Activated naive CD8-positive, alpha-beta T cell treated with anti-CD3 and anti-CD28 coated beads, Interleukin-2, amount 10 ng/mL, durations not matched to agents 7 days and 5 days (primary cell): Measurements from ENCODE around the gene SMIM35. TPM values are rescaled to one million over a fixed set of nuclear protein-coding genes. Genes with fewer than 3 reads are reported as not detected.

Experiments
- ATAC-seq: fragments of 150-1000 bp; cut with Tn5 transposase; one replicate; pipeline ENCODE4 v1.10.0; 2021; ENCODE audit warnings: low read depth, moderate library complexity
- POLR2A ChIA-PET: fragments of 350-600 bp; sonication (Branson Sonifier 250); formaldehyde crosslinking; loops from one replicate; lab custom pipeline; 2021; ENCODE audit warnings: antibody characterized with exemption; lab: Charles Lee
- DNase-seq: peaks from one replicate; pipeline ENCODE4 v3.0.0; 2021
- H3K27ac Mint-ChIP-seq: one replicate; pipeline ENCODE4 v1.8.0; 2022; ENCODE audit warnings: mild to moderate bottlenecking, mixed read lengths
- H3K27me3 Mint-ChIP-seq: one replicate; pipeline ENCODE4 v1.8.0; 2022; ENCODE audit warnings: mild to moderate bottlenecking, moderate library complexity, mixed read lengths
- H3K36me3 Mint-ChIP-seq: one replicate; pipeline ENCODE4 v1.8.0; 2021; ENCODE audit warnings: mild to moderate bottlenecking, mixed read lengths
- H3K4me1 Mint-ChIP-seq: one replicate; pipeline ENCODE4 v1.8.0; 2021; ENCODE audit warnings: mixed read lengths
- H3K4me3 Mint-ChIP-seq: one replicate; pipeline ENCODE4 v1.8.0; 2022; ENCODE audit warnings: mild to moderate bottlenecking, moderate library complexity, mixed read lengths
- H3K9me3 Mint-ChIP-seq: one replicate; pipeline ENCODE4 v1.8.0; 2021; ENCODE audit warnings: mixed read lengths
- total RNA-seq, 2 experiments: library from RNA; stranded (reverse); gene quantifications; one replicate each; pipeline ENCODE4 v1.2.3, GENCODE V29; 2021

Gene SMIM35
- total RNA-seq, result 1 to 10 TPM; 3.0 to 3.1 TPM

- Mint-ChIP-seq H3K36me3 (peaks cover 4% of the 10 kb centered on the region), H3K4me3 (no peak within 1 kb of the TSS), H3K27me3 (peaks cover 6% of the 10 kb centered on the region), H3K9me3 (peaks cover 14% of the 10 kb centered on the region), H3K27ac (no peak within 1 kb of the TSS), H3K4me1 (peaks cover 3% of the 10 kb centered on the region)
- POLR2A ChIA-PET, result interaction anchor here (0.5 kb wide), 1 partner anchor 25 kb away, joined by 5 read pairs; no protein-coding TSS in a partner anchor
- DNase-seq, result no peak
- no peak for ATAC-seq
These were observed at the start of gene SMIM35 for GRCh38 chr11:118086913-118087768. SMIM35 (minus strand) TSS chr11:118086963; CDS start chr11:118086757, 206 bp downstream.

DNA sequence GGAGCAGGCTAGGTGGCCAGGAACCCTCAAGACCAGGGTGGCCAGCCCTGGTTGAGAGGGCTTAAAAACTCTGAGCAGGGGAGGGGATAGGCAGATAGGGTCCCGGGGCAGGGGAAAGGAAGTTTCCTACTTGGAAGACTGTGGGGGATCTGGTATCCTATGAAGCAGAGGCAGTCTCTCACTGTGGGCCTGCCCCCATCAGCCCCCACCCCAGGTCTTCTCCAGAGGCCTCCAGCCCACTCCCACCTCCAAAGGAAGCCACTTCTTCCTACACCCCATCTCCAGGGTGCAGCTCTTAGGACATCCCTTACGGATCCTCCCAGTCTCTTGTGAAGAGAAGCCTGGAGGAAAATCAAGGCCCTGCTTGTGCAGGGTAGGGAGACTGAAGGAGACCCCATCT is 49.6 kb upstream of the SMIM35 start:
- Mint-ChIP-seq H3K36me3 (no peaks in the 10 kb centered on the region), H3K27ac (no peak overlapping the region), H3K9me3 (no peaks in the 10 kb centered on the region), H3K4me1 (no peaks in the 10 kb centered on the region), H3K4me3 (no peak overlapping the region), H3K27me3 (peaks cover 29% of the 10 kb centered on the region)
- no peak for ATAC-seq
- DNase-seq, result no peak
- POLR2A ChIA-PET, result no interaction called here

- no peak for ATAC-seq
- Mint-ChIP-seq H3K4me3 (no peak overlapping the region), H3K27ac (no peak overlapping the region), H3K9me3 (no peaks in the 10 kb centered on the region), H3K36me3 (no peaks in the 10 kb centered on the region), H3K27me3 (peaks cover 28% of the 10 kb centered on the region), H3K4me1 (no peaks in the 10 kb centered on the region)
- POLR2A ChIA-PET, result no interaction called here
- no peak for DNase-seq
These were observed 49.0 kb upstream of the SMIM35 start for GRCh38 chr11:118135796-118136165.

- Mint-ChIP-seq H3K36me3 (no peaks in the 10 kb centered on the region), H3K9me3 (no peaks in the 10 kb centered on the region), H3K4me1 (no peaks in the 10 kb centered on the region), H3K4me3 (no peak overlapping the region), H3K27me3 (peaks cover 23% of the 10 kb centered on the region), H3K27ac (no peak overlapping the region)
- POLR2A ChIA-PET, result no interaction called here
- ATAC-seq, result no peak
- DNase-seq, result no peak
These were observed 48.5 kb upstream of the SMIM35 start for GRCh38 chr11:118135051-118135795.

- Mint-ChIP-seq H3K4me1 (peaks cover 2% of the 10 kb centered on the region), H3K9me3 (no peaks in the 10 kb centered on the region), H3K4me3 (no peak overlapping the region), H3K27ac (no peak overlapping the region), H3K27me3 (peaks cover 25% of the 10 kb centered on the region), H3K36me3 (no peaks in the 10 kb centered on the region)
- DNase-seq (no peak), ATAC-seq (no peak)
- POLR2A ChIA-PET, result no interaction called here
These were observed 47.1 kb upstream of the SMIM35 start for GRCh38 chr11:118133816-118134215.

DNA sequence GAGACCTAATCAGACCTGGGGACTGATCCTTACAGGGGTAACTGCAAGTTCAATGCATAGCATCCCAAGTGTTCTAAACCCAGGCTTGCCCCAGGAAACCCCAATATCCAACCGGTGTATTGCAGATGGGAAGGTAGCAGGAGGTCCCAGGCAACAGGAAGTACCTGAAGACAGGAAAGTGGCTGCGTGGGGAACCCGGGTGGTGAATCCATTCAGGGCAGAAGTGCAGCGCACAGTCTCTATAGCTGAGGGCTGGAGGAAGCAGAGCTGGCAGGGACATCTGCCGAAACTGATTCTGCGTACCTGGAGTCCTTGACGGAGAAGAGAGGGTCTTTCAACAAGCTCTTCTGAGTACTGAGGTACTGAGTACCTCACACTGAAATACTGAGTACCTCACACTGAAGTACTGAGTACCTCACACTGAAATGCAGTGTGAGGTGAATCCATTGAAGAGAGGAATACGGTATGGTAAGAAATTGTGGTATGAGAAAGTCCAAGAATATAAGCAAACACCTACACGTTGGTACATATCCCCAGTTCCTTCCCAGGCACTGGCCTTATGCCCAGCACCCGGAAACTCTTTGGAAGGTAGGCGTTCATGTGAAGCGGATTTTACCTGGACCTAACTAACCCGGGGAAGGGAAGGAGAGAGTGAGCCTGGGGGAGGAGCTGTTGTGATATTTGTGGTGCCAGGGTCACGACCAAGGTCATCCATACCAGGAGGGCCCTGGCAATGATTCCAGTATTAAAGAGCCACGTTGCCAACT is 45.8 kb upstream of the SMIM35 start:
- POLR2A ChIA-PET, result no interaction called here
- Mint-ChIP-seq H3K4me1 (peaks cover 4% of the 10 kb centered on the region), H3K9me3 (no peaks in the 10 kb centered on the region), H3K27me3 (peaks cover 26% of the 10 kb centered on the region), H3K4me3 (no peak overlapping the region), H3K36me3 (no peaks in the 10 kb centered on the region), H3K27ac (no peak overlapping the region)
- DNase-seq (peak; percentile 17), ATAC-seq (no peak)

DNA sequence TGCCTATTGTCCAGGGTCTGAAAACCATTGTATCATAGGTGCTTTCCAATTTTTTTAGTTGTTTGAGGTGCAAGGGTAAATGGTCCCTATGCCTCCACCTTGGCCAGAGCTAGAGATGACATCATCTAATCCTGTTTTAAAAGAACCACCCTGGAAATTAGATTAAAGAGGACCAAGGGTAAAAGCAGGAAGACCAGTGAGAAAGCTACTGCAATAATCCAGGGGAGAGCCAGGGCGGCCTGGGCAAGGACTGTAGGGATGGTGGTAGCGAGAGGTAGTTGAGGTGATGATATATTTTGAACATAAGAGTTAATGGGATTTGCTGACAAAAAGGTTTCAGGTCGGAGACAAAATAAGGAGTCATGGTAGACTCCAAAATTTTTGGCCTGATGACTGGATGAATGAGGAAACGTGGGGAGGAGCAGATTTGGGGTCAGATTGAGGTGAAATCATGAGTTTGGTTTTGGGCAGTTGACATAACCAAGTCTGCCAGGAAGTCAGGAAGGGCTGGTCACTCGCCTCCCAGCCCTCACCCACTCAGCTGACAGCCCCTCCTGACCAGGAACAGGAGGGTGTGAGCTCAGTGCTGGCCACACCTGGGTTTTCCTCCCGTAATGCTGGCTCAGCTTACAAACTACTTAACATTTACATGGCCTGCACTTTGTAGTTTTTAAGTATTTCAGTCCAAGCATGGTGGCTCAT is 42.9 kb upstream of the SMIM35 start:
- no peak overlapping the region for H3K4me3 Mint-ChIP-seq
- H3K36me3 Mint-ChIP-seq, result no peaks in the 10 kb centered on the region
- no peak overlapping the region for H3K27ac Mint-ChIP-seq
- no peak for DNase-seq
- no peaks in the 10 kb centered on the region for H3K9me3 Mint-ChIP-seq
- ATAC-seq, result no peak
- peaks cover 11% of the 10 kb centered on the region for H3K4me1 Mint-ChIP-seq
- POLR2A ChIA-PET, result no interaction called here
- H3K27me3 Mint-ChIP-seq, result peaks cover 22% of the 10 kb centered on the region

GRCh38 chr11:118128721-118129470 is 42.1 kb upstream of the SMIM35 start:
- POLR2A ChIA-PET, result no interaction called here
- Mint-ChIP-seq H3K27ac (no peak overlapping the region), H3K4me1 (peaks cover 11% of the 10 kb centered on the region), H3K36me3 (no peaks in the 10 kb centered on the region), H3K27me3 (peaks cover 16% of the 10 kb centered on the region), H3K4me3 (no peak overlapping the region), H3K9me3 (no peaks in the 10 kb centered on the region)
- ATAC-seq (no peak), DNase-seq (no peak)

- no peak for DNase-seq
- Mint-ChIP-seq H3K27ac (no peak overlapping the region), H3K4me3 (no peak overlapping the region), H3K9me3 (no peaks in the 10 kb centered on the region), H3K4me1 (peaks cover 11% of the 10 kb centered on the region), H3K36me3 (no peaks in the 10 kb centered on the region), H3K27me3 (peaks cover 16% of the 10 kb centered on the region)
- POLR2A ChIA-PET, result no interaction called here
- ATAC-seq, result no peak
These were observed 41.5 kb upstream of the SMIM35 start for GRCh38 chr11:118128310-118128709.

DNA sequence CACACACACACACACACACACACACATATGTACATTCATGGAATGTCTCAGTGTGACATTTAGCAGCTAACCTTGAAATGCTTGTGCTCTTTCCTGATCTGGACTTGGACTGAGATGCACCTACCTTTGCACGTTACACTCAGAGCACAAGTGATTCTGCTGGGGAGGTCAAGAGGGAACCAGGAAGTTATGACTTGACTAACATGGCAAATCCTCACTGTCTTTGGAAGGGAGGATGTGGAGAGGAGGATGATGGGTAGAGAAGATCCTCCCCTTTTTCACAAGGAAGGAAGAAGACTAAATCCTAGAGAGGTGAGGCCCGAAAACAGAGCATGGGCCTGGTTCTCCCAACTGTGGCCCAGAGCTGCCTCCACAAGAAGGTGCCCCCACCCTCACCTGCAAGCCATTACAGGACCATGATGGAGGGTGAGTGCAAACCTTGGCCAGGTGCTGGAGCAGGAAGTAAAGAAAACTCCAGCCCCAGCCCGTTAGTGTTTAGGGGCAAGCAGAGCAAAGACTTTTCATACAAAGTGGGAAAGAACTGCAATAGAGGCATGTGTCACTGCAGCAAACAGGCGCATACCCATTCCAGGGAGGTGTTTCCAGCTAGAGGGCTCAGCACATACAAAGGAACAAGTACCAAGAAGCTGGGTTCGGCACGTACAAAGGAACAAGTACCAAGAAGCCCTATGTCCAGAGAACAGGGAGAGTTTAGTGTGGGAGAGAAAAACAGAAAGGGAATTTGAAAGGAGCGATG is 39.5 kb upstream of the SMIM35 start:
- H3K9me3 Mint-ChIP-seq, result peaks cover 2% of the 10 kb centered on the region
- no peaks in the 10 kb centered on the region for H3K36me3 Mint-ChIP-seq
- DNase-seq, result no peak
- no peak for ATAC-seq
- H3K4me3 Mint-ChIP-seq, result no peak overlapping the region
- peaks cover 11% of the 10 kb centered on the region for H3K4me1 Mint-ChIP-seq
- POLR2A ChIA-PET, result no interaction called here
- H3K27ac Mint-ChIP-seq, result peak overlapping the region; percentile 11
- peaks cover 13% of the 10 kb centered on the region for H3K27me3 Mint-ChIP-seq

GRCh38 chr11:118124929-118125535 is 38.3 kb upstream of the SMIM35 start:
- Mint-ChIP-seq H3K9me3 (peaks cover 10% of the 10 kb centered on the region), H3K27ac (no peak overlapping the region), H3K36me3 (peaks cover 9% of the 10 kb centered on the region), H3K27me3 (peaks cover 13% of the 10 kb centered on the region), H3K4me1 (peaks cover 13% of the 10 kb centered on the region), H3K4me3 (no peak overlapping the region)
- POLR2A ChIA-PET, result no interaction called here
- DNase-seq, result no peak
- no peak for ATAC-seq
